ENCODE results near the gene BARHL1.

- TF ChIP-seq POLR2AphosphoS5 (IDR thresholded peaks at IDR 0.05; ENCODE audit: borderline replicate concordance, low read depth, low read length) (no peak), FOXP2 (optimal IDR thresholded peaks at IDR 0.05; ENCODE audit: control extremely low read depth, extremely low read length, insufficient read depth) (no peak)
Observed at GRCh38 chr9:132582276-132582785, at the start of gene BARHL1.

All from SK-N-MC (cell line).